HepG2 (cell line): ENCODE data around the gene CCDC70. TPM values are rescaled to one million over a fixed set of nuclear protein-coding genes. Genes with fewer than 3 reads are reported as not detected.

Experiments used
- ATAC-seq: fragments of 200-7000 bp; cut with Tn5 transposase; 3 replicates; pipeline ENCODE4 v1.9.1; 2020; ENCODE audit warnings: mild to moderate bottlenecking, moderate library complexity
- BruUV-seq: library from RNA; stranded (reverse); fragments of 400-500 nt; replicated peaks from 2 replicates; lab custom pipeline; 2021; lab: Mats Ljungman, UMichigan
- CTCF ChIA-PET: fragments of 300-600 bp; formaldehyde crosslinking; extraction: SDS; loops from one replicate; lab custom pipeline; 2021; ENCODE audit warnings: low total read pairs, inconsistent platforms, low intra/inter-chr PET ratio; lab: Yijun Ruan, JAX
- POLR2A ChIA-PET: fragments of 350-600 bp; sonication (Branson Sonifier 250); formaldehyde crosslinking; loops from one replicate; lab custom pipeline; 2020; ENCODE audit warnings: antibody characterized with exemption, inconsistent platforms; lab: Yijun Ruan, JAX
- DNase-seq: peaks from one replicate; pipeline ENCODE4 v3.0.0-alpha.2; 2015; ENCODE audit warnings: low spot score
- FAIRE-seq: peaks from 3 replicates; lab custom pipeline; 2011; peaks lifted over from hg19 to GRCh38; lab: Jason Lieb, UNC
- H2AFZ ChIP-seq: one replicate; pipeline ENCODE4 v1.6.1; 2011; ENCODE audit warnings: low read length, inconsistent platforms
- H3K27ac ChIP-seq: fragments of 300-600 bp; 3 replicates; pipeline ENCODE4 v1.8.0; 2011; ENCODE audit warnings: mixed run types, mild to moderate bottlenecking, mixed read lengths, low read length, inconsistent platforms; ENCODE audit not compliant: insufficient read depth; ENCODE audit errors: extremely low read length
- H3K27me3 ChIP-seq, 2 experiments: fragments of 200-600 bp in 1 of 2; 2 replicates in 1 of 2; 3 replicates in 1 of 2; pipeline versions ENCODE4 v1.6.0 to v1.8.0; 2011; ENCODE audit warnings: low read length in 2 of 2, mild to moderate bottlenecking in 2 of 2, moderate library complexity in 2 of 2, inconsistent platforms in 1 of 2; ENCODE audit not compliant: insufficient read depth in 2 of 2, control insufficient read depth in 1 of 2
- H3K36me3 ChIP-seq, 2 experiments: fragments of 200-600 bp in 1 of 2; replicated peaks in 1 of 2; 2 replicates in 1 of 2; 3 replicates in 1 of 2; pipeline versions ENCODE4 v1.5.1 to v1.8.0; 2011; ENCODE audit warnings: low read length in 2 of 2, inconsistent platforms in 1 of 2; ENCODE audit not compliant: insufficient read depth in 2 of 2, control insufficient read depth in 1 of 2
- H3K4me1 ChIP-seq: 2 replicates; pipeline ENCODE4 v1.5.1; 2012; ENCODE audit warnings: low read length, inconsistent platforms; ENCODE audit not compliant: insufficient read depth
- H3K4me2 ChIP-seq: 2 replicates; pipeline ENCODE4 v1.6.0; 2011; ENCODE audit warnings: low read depth, low read length, inconsistent platforms
- H3K4me3 ChIP-seq, 3 experiments: fragments of 200-600 bp in 1 of 3; sonication (generic), shearing (Covaris generic) in 1 of 3; replicated peaks in 1 of 3; 2 replicates each; pipeline ENCODE4 v1.5.1; 2011 to 2016; ENCODE audit warnings: low read length in 3 of 3, inconsistent platforms in 2 of 3, low read depth in 2 of 3, mild to moderate bottlenecking in 2 of 3, control low read depth in 1 of 3, mixed read lengths in 1 of 3; ENCODE audit not compliant: insufficient read depth in 1 of 3
- H3K79me2 ChIP-seq: one replicate; pipeline ENCODE4 v1.6.1; 2011; ENCODE audit warnings: low read length, inconsistent platforms; ENCODE audit not compliant: insufficient read depth
- H3K9ac ChIP-seq: 2 replicates; pipeline ENCODE4 v1.6.0; 2011; ENCODE audit warnings: mild to moderate bottlenecking, low read depth, low read length, inconsistent platforms; ENCODE audit not compliant: insufficient read depth
- H3K9me3 ChIP-seq: 2 replicates; pipeline ENCODE4 v1.5.1; 2012; ENCODE audit warnings: mild to moderate bottlenecking, low read length
- H4K20me1 ChIP-seq: 2 replicates; pipeline ENCODE4 v1.6.0; 2011; ENCODE audit warnings: inconsistent platforms, mild to moderate bottlenecking, low read length, moderate library complexity; ENCODE audit not compliant: insufficient read depth
- ATRX ChIP-seq: sonication (generic); formaldehyde crosslinking; IDR thresholded peaks from 2 replicates; pipeline ENCODE4 v1.4.0; 2020; ENCODE audit warnings: missing genetic modification reagents, borderline replicate concordance
- CENPX ChIP-seq: sonication (generic); formaldehyde crosslinking; IDR thresholded peaks from 2 replicates; pipeline ENCODE4 v1.9.0; 2021; ENCODE audit warnings: mild to moderate bottlenecking, missing genetic modification reagents, moderate library complexity
- KAT8 ChIP-seq: IDR thresholded peaks from 2 replicates; pipeline ENCODE4 v1.6.1; 2016; ENCODE audit warnings: missing genetic modification reagents, missing compliant biosample characterization
- MIER3 ChIP-seq: IDR thresholded peaks from 2 replicates; pipeline ENCODE4 v1.6.1; 2016; ENCODE audit warnings: missing compliant biosample characterization, borderline replicate concordance
- POGZ ChIP-seq: sonication (generic); formaldehyde crosslinking; IDR thresholded peaks from 2 replicates; pipeline ENCODE4 v1.4.0; 2020; ENCODE audit warnings: mild to moderate bottlenecking, missing genetic modification reagents
- RFX3 ChIP-seq: IDR thresholded peaks from 2 replicates; pipeline ENCODE4 v1.6.1; 2016; ENCODE audit warnings: missing biosample characterization, missing genetic modification reagents
- RORA ChIP-seq: sonication (generic); formaldehyde crosslinking; IDR thresholded peaks from 2 replicates; pipeline ENCODE4 v1.5.0; 2020; ENCODE audit warnings: mild to moderate bottlenecking, missing genetic modification reagents, moderate library complexity
- RXRB ChIP-seq: IDR thresholded peaks from 2 replicates; pipeline ENCODE4 v1.6.1; 2016; ENCODE audit warnings: borderline replicate concordance, missing genetic modification reagents, missing compliant biosample characterization
- SCMH1 ChIP-seq: sonication (generic); formaldehyde crosslinking; IDR thresholded peaks from 2 replicates; pipeline ENCODE4 v1.9.0; 2021; ENCODE audit warnings: missing genetic modification reagents, mild to moderate bottlenecking, borderline replicate concordance
- SIX1 ChIP-seq: sonication (generic); formaldehyde crosslinking; IDR thresholded peaks from 2 replicates; pipeline ENCODE4 v1.4.0; 2020; ENCODE audit warnings: missing genetic modification reagents, borderline replicate concordance
- TBP ChIP-seq: sonication (generic); formaldehyde crosslinking; IDR thresholded peaks from 2 replicates; pipeline ENCODE4 v1.5.0; 2020; ENCODE audit warnings: missing genetic modification reagents
- ZBTB38 ChIP-seq: sonication (generic); formaldehyde crosslinking; IDR thresholded peaks from 2 replicates; pipeline ENCODE4 v1.5.1; 2020; ENCODE audit warnings: mild to moderate bottlenecking, missing genetic modification reagents
- ZNF234 ChIP-seq: sonication (generic); formaldehyde crosslinking; conservative IDR thresholded peaks from 2 replicates; pipeline ENCODE4 v1.5.1; 2020; ENCODE audit warnings: mild to moderate bottlenecking, missing genetic modification reagents
- ZNF460 ChIP-seq: sonication (generic); formaldehyde crosslinking; IDR thresholded peaks from 2 replicates; pipeline ENCODE4 v1.5.1; 2020; ENCODE audit warnings: missing genetic modification reagents, mild to moderate bottlenecking, borderline replicate concordance
- ZNF496 ChIP-seq: sonication (generic); formaldehyde crosslinking; IDR thresholded peaks from 2 replicates; pipeline ENCODE4 v1.8.1; 2023; ENCODE audit warnings: mild to moderate bottlenecking, moderate library complexity, missing genetic modification reagents; ENCODE audit not compliant: insufficient replicate concordance
- ZSCAN30 ChIP-seq: sonication (generic); formaldehyde crosslinking; IDR thresholded peaks from 2 replicates; pipeline ENCODE4 v1.5.0; 2020; ENCODE audit warnings: mild to moderate bottlenecking, missing genetic modification reagents
- WGBS: methylation state at CpG from one replicate; pipeline ENCODE4 v1.1.6; 2017; ENCODE audit warnings: low lambda C conversion rate; 5-methylcytosine and 5-hydroxymethylcytosine counted together
- in situ Hi-C: cut with HindIII; loops from 2 replicates; pipeline ENCODE4 v1.10.0; 2017; ENCODE audit warnings: low pct_unique_long_range_greater_than_20kb; ENCODE audit not compliant: extremely low pct_ligation_motif_present
- intact Hi-C: fragments of 100-400 bp; cut with micrococcal nuclease; formaldehyde crosslinking; loops from one replicate; pipeline ENCODE4 v1.10.0; 2022; ENCODE audit not compliant: unreplicated experiment
- polyA plus RNA-seq, 8 experiments: library from polyadenylated mRNA; depleted of rRNA in 3 of 8; stranded (reverse) in 7 of 8; unstranded in 1 of 8; fragments of >200 nt; fragmentation: Illumina TruSeq in 4 of 8; extraction: Trizol in 4 of 8; gene quantifications; 2 replicates each; pipeline versions ENCODE4 v1.2.1 to v1.2.3, GENCODE V29; 2011 to 2016; ENCODE audit warnings: low read depth in 4 of 8, missing spikeins in 1 of 8, mixed read lengths in 1 of 8; ENCODE audit not compliant: insufficient read depth in 1 of 8
- total RNA-seq, 5 experiments: library from RNA; depleted of rRNA; stranded (reverse); fragments of >200 nt; fragmentation: Illumina TruSeq; extraction: Trizol; gene quantifications; 2 replicates each; pipeline ENCODE4 v1.2.3, GENCODE V29; 2016; ENCODE audit warnings: low read depth in 1 of 5
- TF ChIP-seq, protein P1 (sequence below): sonication (generic); formaldehyde crosslinking; IDR thresholded peaks from 2 replicates; pipeline ENCODE4 v1.5.0; 2020; ENCODE audit warnings: missing genetic modification reagents, mild to moderate bottlenecking, borderline replicate concordance

The CCDC70 gene
- total and polyA plus RNA-seq, 2 of the 13 experiments (the other 11 are each of a cell fraction or from before 2014, with no cell fraction given), result 0.13 TPM; not detected in 1

GRCh38 chr13:51816604-51817249 is 45.0 kb upstream of the CCDC70 start:
- ATAC-seq (no peak), DNase-seq (no peak), FAIRE-seq (no peak)
- Histone ChIP-seq H3K4me3 (no peak overlapping the region), H3K4me2 (no peak overlapping the region), H4K20me1 (no peaks in the 10 kb centered on the region), H3K27me3 (no peaks in the 10 kb centered on the region), H3K9ac (no peak overlapping the region), H3K9me3 (no peaks in the 10 kb centered on the region), H2AFZ (no peak overlapping the region), H3K27ac (no peak overlapping the region), H3K36me3 (no peaks in the 10 kb centered on the region), H3K79me2 (no peaks in the 10 kb centered on the region), H3K4me1 (peaks cover 14% of the 10 kb centered on the region)
- CTCF ChIA-PET, result no interaction called here
- WGBS, result 83% methylated on average over 19 of the region's 19 CpGs
- in situ Hi-C loops (loop anchor here (10.0 kb wide), 1 partner anchor 308 kb away; the partner anchor contains the start of gene NEK5), intact Hi-C loops (no loop called here)
- TF ChIP-seq CENPX (CRISPR knock-in tag), result no peak
- no peak for TF ChIP-seq KAT8 (CRISPR knock-in tag)
- no peak for TF ChIP-seq ZNF234 (CRISPR knock-in tag)
- no peak for TF ChIP-seq RORA (CRISPR knock-in tag)
- no peak for TF ChIP-seq ZSCAN30 (CRISPR knock-in tag)
- TF ChIP-seq ATRX (CRISPR knock-in tag), result no peak
- TF ChIP-seq SCMH1 (CRISPR knock-in tag), result no peak
- no TSS peak for BruUV-seq
- POLR2A ChIA-PET, result no interaction called here

- Histone ChIP-seq H3K27me3 (no peaks in the 10 kb centered on the region), H3K79me2 (no peaks in the 10 kb centered on the region), H4K20me1 (no peaks in the 10 kb centered on the region), H3K9me3 (no peaks in the 10 kb centered on the region), H3K4me3 (no peak overlapping the region), H2AFZ (no peak overlapping the region), H3K4me1 (peaks cover 14% of the 10 kb centered on the region), H3K36me3 (no peaks in the 10 kb centered on the region), H3K27ac (no peak overlapping the region), H3K4me2 (no peak overlapping the region), H3K9ac (no peak overlapping the region)
- DNase-seq (no peak), FAIRE-seq (no peak), ATAC-seq (no peak)
- intact Hi-C loops, result no loop called here
- CTCF ChIA-PET, result no interaction called here
- POLR2A ChIA-PET, result no interaction called here
- BruUV-seq, result no TSS peak
- 66% methylated on average over 4 of the region's 8 CpGs for WGBS
- in situ Hi-C loops, result loop anchor here (10.0 kb wide), 1 partner anchor 307 kb away; the partner anchor contains the start of gene NEK5
- TF ChIP-seq ZBTB38 (no peak), POGZ (CRISPR knock-in tag) (no peak), SIX1 (CRISPR knock-in tag) (no peak), MIER3 (CRISPR knock-in tag) (no peak), ZNF496 (CRISPR knock-in tag) (no peak), ZNF460 (CRISPR knock-in tag) (no peak), TBP (CRISPR knock-in tag) (no peak), RXRB (no peak), RFX3 (CRISPR knock-in tag) (no peak)
- TF ChIP-seq, protein P1, sequence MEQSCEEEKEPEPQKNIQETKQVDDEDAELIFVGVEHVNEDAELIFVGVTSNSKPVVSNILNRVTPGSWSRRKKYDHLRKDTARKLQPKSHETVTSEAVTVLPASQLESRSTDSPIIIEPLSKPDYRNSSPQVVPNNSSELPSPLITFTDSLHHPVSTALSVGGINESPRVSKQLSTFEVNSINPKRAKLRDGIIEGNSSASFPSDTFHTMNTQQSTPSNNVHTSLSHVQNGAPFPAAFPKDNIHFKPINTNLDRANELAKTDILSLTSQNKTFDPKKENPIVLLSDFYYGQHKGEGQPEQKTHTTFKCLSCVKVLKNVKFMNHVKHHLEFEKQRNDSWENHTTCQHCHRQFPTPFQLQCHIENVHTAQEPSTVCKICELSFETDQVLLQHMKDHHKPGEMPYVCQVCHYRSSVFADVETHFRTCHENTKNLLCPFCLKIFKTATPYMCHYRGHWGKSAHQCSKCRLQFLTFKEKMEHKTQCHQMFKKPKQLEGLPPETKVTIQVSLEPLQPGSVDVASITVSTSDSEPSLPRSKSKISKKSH (CRISPR knock-in tag), result no peak
Observed at GRCh38 chr13:51817717-51818116, 44.1 kb upstream of the CCDC70 start.
